ENCODE data around the gene PRTN3. TPM values are rescaled to one million over a fixed set of nuclear protein-coding genes. Genes with fewer than 3 reads are reported as not detected.
A peak's percentile ranks its signal among the peaks of the same experiment; 100 is the strongest.

PRTN3 gene
- total and polyA plus RNA-seq, 8 donors: 0.14 to 0.24 TPM; not detected in 6

DNA sequence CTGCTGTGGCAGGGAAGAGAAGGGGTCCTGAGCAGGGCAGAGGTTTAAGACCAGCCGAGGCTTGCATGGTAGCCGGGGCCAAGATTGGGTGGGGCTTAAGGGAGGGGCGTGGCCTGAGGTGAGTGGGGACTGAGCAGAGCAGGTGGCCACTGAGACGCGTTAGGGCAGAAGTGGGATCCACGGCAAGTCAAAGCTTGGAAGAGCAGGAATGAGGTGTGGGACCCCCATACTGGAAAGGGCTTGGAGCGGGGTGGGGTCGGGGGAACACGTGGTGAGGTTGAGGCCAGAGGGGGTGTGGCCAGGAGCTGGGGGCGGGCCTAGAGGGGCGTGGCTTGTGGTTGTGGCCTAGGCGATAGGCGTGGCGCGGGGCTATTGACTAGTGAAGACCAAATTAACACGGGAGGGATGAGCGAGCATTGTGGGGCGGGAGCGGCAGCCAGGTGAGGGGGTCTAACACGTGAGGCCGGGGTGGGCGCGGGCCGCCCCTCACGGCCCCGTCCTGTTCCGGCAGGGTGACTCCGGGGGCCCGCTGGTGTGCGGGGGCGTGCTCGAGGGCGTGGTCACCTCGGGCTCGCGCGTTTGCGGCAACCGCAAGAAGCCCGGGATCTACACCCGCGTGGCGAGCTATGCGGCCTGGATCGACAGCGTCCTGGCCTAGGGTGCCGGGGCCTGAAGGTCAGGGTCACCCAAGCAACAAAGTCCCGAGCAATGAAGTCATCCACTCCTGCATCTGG lies 21.9 kb downstream of the PRTN3 start:
- Histone ChIP-seq H3K36me3 (peaks cover 0 to under 1% (median 0%) of the 10 kb centered on the region in 3 donors), H3K4me1 (peaks cover 0 to 3% (median 0%) of the 10 kb centered on the region in 3 donors), H3K9me3 (no peaks in the 10 kb centered on the region), H3K4me3 (no peak overlapping the region), H3K27me3 (no peaks in the 10 kb centered on the region), H3K27ac (no peak overlapping the region)
- ATAC-seq: peak; percentile 26 to 54 (median 42)
- TF ChIP-seq, protein P1, sequence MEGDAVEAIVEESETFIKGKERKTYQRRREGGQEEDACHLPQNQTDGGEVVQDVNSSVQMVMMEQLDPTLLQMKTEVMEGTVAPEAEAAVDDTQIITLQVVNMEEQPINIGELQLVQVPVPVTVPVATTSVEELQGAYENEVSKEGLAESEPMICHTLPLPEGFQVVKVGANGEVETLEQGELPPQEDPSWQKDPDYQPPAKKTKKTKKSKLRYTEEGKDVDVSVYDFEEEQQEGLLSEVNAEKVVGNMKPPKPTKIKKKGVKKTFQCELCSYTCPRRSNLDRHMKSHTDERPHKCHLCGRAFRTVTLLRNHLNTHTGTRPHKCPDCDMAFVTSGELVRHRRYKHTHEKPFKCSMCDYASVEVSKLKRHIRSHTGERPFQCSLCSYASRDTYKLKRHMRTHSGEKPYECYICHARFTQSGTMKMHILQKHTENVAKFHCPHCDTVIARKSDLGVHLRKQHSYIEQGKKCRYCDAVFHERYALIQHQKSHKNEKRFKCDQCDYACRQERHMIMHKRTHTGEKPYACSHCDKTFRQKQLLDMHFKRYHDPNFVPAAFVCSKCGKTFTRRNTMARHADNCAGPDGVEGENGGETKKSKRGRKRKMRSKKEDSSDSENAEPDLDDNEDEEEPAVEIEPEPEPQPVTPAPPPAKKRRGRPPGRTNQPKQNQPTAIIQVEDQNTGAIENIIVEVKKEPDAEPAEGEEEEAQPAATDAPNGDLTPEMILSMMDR (IDR thresholded peaks at IDR 0.05): no peak
- intact Hi-C loops (cut with DNase I): loop anchor here in 1 of 3 donors (5.0 to 10.0 kb wide), 2 partner anchors 90 to 122 kb away; partner anchors contain the start of gene WDR18
- FAIRE-seq: no peak
- DNase-seq: peak in 5 of 6 donors; percentile 61 to 88 (median 73)
- WGBS, 2 donors: 14 to 19% methylated on average over 44 to 48 of the region's 48 CpGs

DNA sequence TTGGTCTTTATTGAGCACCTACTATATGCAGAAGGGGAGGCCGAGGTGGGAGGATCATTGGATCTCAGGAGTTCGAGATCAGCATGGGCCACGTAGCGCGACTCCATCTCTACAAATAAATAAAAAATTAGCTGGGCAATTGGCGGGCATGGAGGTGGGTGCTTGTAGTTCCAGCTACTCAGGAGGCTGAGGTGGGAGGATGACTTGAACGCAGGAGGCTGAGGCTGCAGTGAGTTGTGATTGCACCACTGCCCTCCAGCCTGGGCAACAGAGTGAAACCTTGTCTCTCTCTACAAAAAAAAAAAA lies 22.5 kb downstream of the PRTN3 start:
- no peak overlapping the region for H3K27ac ChIP-seq
- 67 to 77% methylated on average over 7 of the region's 7 CpGs for WGBS, 2 donors
- H3K9me3 ChIP-seq: no peaks in the 10 kb centered on the region
- no peaks in the 10 kb centered on the region for H3K27me3 ChIP-seq
- peaks cover 0 to 3% (median 0%) of the 10 kb centered on the region in 3 donors for H3K4me1 ChIP-seq
- peaks cover 0 to 6% (median 1%) of the 10 kb centered on the region in 3 donors for H3K36me3 ChIP-seq
- DNase-seq (no peak), FAIRE-seq (no peak), ATAC-seq (no peak)
- TF ChIP-seq, protein P1 (IDR thresholded peaks at IDR 0.05): no peak
- H3K4me3 ChIP-seq: no peak overlapping the region
- intact Hi-C loops (cut with DNase I): loop anchor here in 1 of 3 donors (5.0 to 10.0 kb wide), 2 partner anchors 91 to 122 kb away; partner anchors contain the start of gene WDR18

GRCh38 chr19:866769-867300 lies 26.0 kb downstream of the PRTN3 start:
- peaks cover 0 to 3% (median 0%) of the 10 kb centered on the region in 3 donors for H3K4me1 ChIP-seq
- H3K27ac ChIP-seq: no peak overlapping the region
- intact Hi-C loops (cut with DNase I): loop anchor here in 2 of 3 donors (5.0 to 10.0 kb wide), 3 partner anchors 40 to 118 kb away; partner anchors contain the start of genes KISS1R (in 1 of the 2) and WDR18 (in 1 of the 2)
- no peak overlapping the region for H3K4me3 ChIP-seq
- ATAC-seq: no peak
- WGBS, 2 donors: 89 to 93% methylated on average over 25 to 38 of the region's 38 CpGs
- TF ChIP-seq, protein P1 (IDR thresholded peaks at IDR 0.05): no peak
- DNase-seq: peak in 1 of 6 donors; percentile 79
- no peaks in the 10 kb centered on the region for H3K9me3 ChIP-seq
- no peak for FAIRE-seq
- peaks cover 0 to 14% (median 4%) of the 10 kb centered on the region in 3 donors for H3K36me3 ChIP-seq
- H3K27me3 ChIP-seq: no peaks in the 10 kb centered on the region

GRCh38 chr19:867301-867793 lies 26.5 kb downstream of the PRTN3 start:
- H3K4me3 ChIP-seq: no peak overlapping the region
- DNase-seq (no peak), ATAC-seq (no peak), FAIRE-seq (no peak)
- no peaks in the 10 kb centered on the region for H3K9me3 ChIP-seq
- 85 to 88% methylated on average over 16 of the region's 16 CpGs for WGBS, 2 donors
- no peak overlapping the region for H3K27ac ChIP-seq
- peaks cover 0 to 3% (median 0%) of the 10 kb centered on the region in 3 donors for H3K4me1 ChIP-seq
- TF ChIP-seq, protein P1 (IDR thresholded peaks at IDR 0.05): no peak
- peaks cover 0 to 14% (median 4%) of the 10 kb centered on the region in 3 donors for H3K36me3 ChIP-seq
- intact Hi-C loops (cut with DNase I): loop anchor here in 2 of 3 donors (5.0 to 10.0 kb wide), 3 partner anchors 40 to 117 kb away; partner anchors contain the start of genes KISS1R (in 1 of the 2) and WDR18 (in 1 of the 2)
- no peaks in the 10 kb centered on the region for H3K27me3 ChIP-seq

All from pancreas (tissue), 10 donors.